ENCODE results near the gene MED17.

The MED17 gene

GRCh38 chr11:93846411-93846810 lies 62.3 kb downstream of the MED17 start:
- DNase-seq (ENCODE audit: low spot score): no peak

GRCh38 chr11:93849201-93849600 lies 65.1 kb downstream of the MED17 start:
- no peak for DNase-seq (ENCODE audit: low spot score)
- no peak for FAIRE-seq

More at GRCh38 chr11:93846411-93846810, 62.3 kb downstream of the MED17 start:
- no peak for FAIRE-seq

GRCh38 chr11:93849751-93850593 lies 65.9 kb downstream of the MED17 start:
- DNase-seq (ENCODE audit: low spot score): no peak

GRCh38 chr11:93850594-93851018 lies 66.5 kb downstream of the MED17 start, which contains the start of gene VSTM5:
TSS of gene VSTM5 (minus strand) at chr11:93850618. CDS start at chr11:93850502, 116 bp downstream.
- FAIRE-seq (no peak), DNase-seq (ENCODE audit: low spot score) (no peak)

More at GRCh38 chr11:93849751-93850593, 65.9 kb downstream of the MED17 start:
- FAIRE-seq: no peak

- no peak for DNase-seq (ENCODE audit: low spot score)
- FAIRE-seq: no peak
Measured at GRCh38 chr11:93852242-93852641, 68.2 kb downstream of the MED17 start.

- no peak for FAIRE-seq
- no peak for DNase-seq (ENCODE audit: low spot score)
Measured at GRCh38 chr11:93857413-93858120, 73.5 kb downstream of the MED17 start.

- DNase-seq (ENCODE audit: low spot score): no peak
- FAIRE-seq: no peak
Measured at GRCh38 chr11:93858121-93858775, 74.2 kb downstream of the MED17 start.

GRCh38 chr11:93861808-93862207 lies 77.7 kb downstream of the MED17 start:
- no peak for FAIRE-seq
- no peak for DNase-seq (ENCODE audit: low spot score)
